GM12872 (cell line): ENCODE measurements around the gene OR4C13.
"Not testable (repeated sequence)": the region's sequence is repeated elsewhere in the genome, so short reads cannot be mapped to it uniquely, and the experiment has no call there.

Experiments used
- CTCF ChIP-seq: IDR thresholded peaks from 3 replicates; pipeline ENCODE4 v1.5.1; 2011; ENCODE audit warnings: low read depth, mild to moderate bottlenecking, low read length, moderate library complexity; ENCODE audit not compliant: insufficient read depth

The OR4C13 gene

DNA sequence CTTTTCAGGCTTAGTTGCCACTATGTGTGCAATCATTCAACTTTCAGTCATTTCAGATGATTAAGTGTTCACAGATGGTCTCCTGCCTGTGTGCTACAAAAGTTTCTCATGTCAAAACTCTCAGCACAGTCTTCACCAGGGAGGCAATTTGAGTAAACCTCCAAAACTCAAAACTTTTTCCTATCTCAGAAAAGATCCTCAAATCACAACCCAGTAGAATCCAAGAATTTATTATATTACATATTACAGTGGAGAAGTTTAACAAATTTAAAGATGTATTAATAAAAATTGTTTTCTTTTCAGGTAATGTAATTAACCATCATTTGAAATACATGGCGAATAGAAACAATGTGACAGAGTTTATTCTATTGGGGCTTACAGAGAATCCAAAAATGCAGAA, at the start of gene OR4C13:
Gene OR4C13 (plus strand): TSS at position 301 of the 400 bp plus-strand sequence. CDS start 32 bp downstream, at position 333.
- no peak for TF ChIP-seq CTCF

- TF ChIP-seq CTCF = not testable (repeated sequence)
These were observed 30.2 kb downstream of the OR4C13 start, which contains the start of gene OR4C12 for GRCh38 chr11:49982435-49982834. Gene OR4C12, minus strand, starts transcription at chr11:49982535. Its CDS starts 34 bp downstream, at chr11:49982501.

GRCh38 chr11:49995565-49995964, 43.4 kb downstream of the OR4C13 start:
- TF ChIP-seq CTCF = peak; percentile 63
